B cell (primary cell): ENCODE results near the gene IL17B.

Source experiments
- EZH2 ChIP-seq: IDR thresholded peaks from 2 replicates; pipeline ENCODE4 v1.6.1; 2012; ENCODE audit warnings: borderline replicate concordance, low read depth, mild to moderate bottlenecking, moderate library complexity, low read length; ENCODE audit not compliant: insufficient read depth, poor library complexity, severe bottlenecking
- TF ChIP-seq, protein P1 (sequence below): fragments of 200-600 bp; IDR thresholded peaks from one replicate; pipeline ENCODE4 v1.8.0; 2022; ENCODE audit warnings: antibody characterized with exemption, mild to moderate bottlenecking

DNA sequence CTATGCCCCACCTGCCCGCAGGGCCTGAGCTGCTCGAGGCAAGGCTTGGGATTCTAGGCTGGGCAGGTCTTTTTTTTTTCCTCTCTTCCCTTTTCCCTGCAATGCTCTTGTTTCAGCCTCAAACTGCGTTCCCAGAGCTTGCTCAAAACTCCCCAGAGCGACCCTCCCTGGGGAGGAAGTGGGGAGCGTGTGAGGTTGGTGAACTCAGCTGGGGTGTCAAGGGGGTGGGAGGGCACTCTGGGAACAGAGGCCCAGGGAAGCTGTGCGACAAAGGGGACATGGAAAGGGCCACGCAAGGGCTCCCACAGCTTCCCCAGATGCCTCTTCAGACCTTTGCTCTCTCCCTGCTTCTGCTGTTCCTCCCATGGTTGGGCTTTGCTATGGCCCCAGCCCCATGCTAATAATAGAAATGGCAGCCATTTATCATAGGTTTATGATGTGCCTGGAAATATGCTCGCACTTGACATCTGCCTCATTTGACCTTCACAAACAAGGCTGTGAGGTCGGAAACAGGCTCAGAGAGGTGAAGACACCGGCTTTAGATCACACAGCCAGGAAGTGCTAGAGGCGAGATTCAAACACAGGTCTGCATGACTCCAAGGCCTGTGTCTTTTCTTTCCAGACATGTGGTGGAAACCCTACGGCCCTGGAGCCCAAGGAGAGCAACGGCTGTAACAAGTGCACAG, 40.9 kb upstream of the IL17B start:
- TF ChIP-seq, protein P1, sequence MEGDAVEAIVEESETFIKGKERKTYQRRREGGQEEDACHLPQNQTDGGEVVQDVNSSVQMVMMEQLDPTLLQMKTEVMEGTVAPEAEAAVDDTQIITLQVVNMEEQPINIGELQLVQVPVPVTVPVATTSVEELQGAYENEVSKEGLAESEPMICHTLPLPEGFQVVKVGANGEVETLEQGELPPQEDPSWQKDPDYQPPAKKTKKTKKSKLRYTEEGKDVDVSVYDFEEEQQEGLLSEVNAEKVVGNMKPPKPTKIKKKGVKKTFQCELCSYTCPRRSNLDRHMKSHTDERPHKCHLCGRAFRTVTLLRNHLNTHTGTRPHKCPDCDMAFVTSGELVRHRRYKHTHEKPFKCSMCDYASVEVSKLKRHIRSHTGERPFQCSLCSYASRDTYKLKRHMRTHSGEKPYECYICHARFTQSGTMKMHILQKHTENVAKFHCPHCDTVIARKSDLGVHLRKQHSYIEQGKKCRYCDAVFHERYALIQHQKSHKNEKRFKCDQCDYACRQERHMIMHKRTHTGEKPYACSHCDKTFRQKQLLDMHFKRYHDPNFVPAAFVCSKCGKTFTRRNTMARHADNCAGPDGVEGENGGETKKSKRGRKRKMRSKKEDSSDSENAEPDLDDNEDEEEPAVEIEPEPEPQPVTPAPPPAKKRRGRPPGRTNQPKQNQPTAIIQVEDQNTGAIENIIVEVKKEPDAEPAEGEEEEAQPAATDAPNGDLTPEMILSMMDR, result no peak
- TF ChIP-seq EZH2, result no peak
